ENCODE data around the gene UGT2B15.
"Not testable (repeated sequence)": the region's sequence is repeated elsewhere in the genome, so short reads cannot be mapped to it uniquely, and the experiment has no call there.

The UGT2B15 gene

DNA sequence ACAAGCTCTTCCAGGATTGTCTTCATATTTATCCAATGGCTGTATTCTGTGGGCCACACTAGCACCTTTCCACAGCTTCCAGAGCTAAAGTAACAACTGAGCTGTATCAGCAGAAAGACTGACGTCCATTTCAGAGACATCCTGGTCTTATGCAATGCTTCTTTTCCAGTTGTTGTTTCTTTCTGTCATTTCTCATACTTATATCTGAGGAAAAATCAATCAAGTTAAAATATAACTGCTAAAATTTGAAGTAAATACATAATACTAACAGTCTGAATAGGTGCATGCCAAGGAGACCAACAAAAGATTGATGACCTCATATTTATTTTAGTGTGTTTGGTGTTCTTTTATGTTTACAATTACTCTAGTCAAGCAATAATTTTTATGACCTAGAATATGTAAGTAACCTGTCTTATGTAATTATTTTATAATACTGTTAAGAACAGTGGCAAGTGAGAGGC, at the start of gene UGT2B15:
UGT2B15 (minus strand) TSS at position 174 of the 461 bp plus-strand sequence; CDS start at position 140, 34 bp downstream.
- not testable (repeated sequence) for H3K4me1 Mint-ChIP-seq; H3K36me3 Mint-ChIP-seq (ENCODE audit: insufficient read depth); H3K27ac Mint-ChIP-seq (ENCODE audit: low read depth); DNase-seq (ENCODE audit: low spot score in 2 of 2); ATAC-seq (replicated peaks; ENCODE audit: extremely low read depth, poor library complexity, severe bottlenecking); H3K27me3 Mint-ChIP-seq; H3K4me3 Mint-ChIP-seq
- H3K9me3 Mint-ChIP-seq, result peaks cover 11% of the 10 kb centered on the region

DNA sequence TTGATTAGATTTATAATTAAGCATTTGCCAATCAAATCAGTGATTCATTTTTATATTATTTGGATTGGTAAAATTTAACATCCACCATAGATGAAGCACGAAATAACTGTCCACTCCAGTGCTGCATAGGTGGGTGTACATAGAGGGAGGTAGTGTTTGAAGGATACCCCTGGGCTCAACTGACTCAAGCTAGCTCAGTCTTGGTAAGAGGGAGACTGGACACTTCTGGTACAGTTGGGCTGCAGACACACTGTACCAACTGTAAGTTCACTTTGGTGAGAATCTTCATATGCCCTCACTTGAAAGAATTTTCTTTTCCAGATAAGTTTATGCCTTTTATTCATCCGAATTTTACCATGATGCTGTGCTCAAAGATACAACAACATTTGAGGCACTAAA, 48.6 kb upstream of the UGT2B15 start:
- H3K9me3 Mint-ChIP-seq, result peaks cover 8% of the 10 kb centered on the region
- DNase-seq (ENCODE audit: low spot score in 2 of 2) (no peak), ATAC-seq (replicated peaks; ENCODE audit: extremely low read depth, poor library complexity, severe bottlenecking) (no peak)
- no peaks in the 10 kb centered on the region for H3K27me3 Mint-ChIP-seq
- no peaks in the 10 kb centered on the region for H3K4me1 Mint-ChIP-seq
- no peaks in the 10 kb centered on the region for H3K36me3 Mint-ChIP-seq (ENCODE audit: insufficient read depth)
- H3K4me3 Mint-ChIP-seq, result no peak overlapping the region
- H3K27ac Mint-ChIP-seq (ENCODE audit: low read depth), result no peak overlapping the region

DNA sequence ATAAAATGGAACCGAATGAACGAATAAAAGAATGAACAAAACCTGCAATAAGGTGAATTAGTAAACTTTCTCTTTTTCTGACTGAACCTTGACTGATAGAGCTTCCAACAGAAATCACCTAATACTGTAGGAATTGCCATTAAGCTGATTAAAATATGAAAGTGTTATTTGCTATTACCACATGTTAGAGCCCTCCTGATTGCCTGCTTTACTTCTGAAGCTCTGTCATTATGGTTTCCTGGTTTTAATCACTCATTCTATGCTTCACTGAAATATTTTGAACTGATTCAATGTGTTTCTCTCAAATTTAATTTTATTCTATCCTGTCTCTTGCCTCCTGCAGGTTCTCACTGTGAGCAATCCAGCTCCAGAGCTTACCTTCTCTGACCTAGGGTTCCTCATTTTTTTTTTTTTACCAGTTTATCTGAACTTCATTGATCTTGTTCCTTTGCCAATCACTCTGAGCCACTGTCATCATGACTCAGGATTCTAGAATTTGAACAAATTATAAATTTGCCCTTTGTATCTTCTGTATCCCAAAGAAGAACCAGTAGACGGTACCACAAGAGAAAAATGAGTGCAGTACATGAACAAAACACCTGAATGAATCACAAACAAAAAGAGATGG, 48.1 kb upstream of the UGT2B15 start:
- no peak for ATAC-seq (replicated peaks; ENCODE audit: extremely low read depth, poor library complexity, severe bottlenecking)
- H3K4me1 Mint-ChIP-seq, result no peaks in the 10 kb centered on the region
- no peaks in the 10 kb centered on the region for H3K36me3 Mint-ChIP-seq (ENCODE audit: insufficient read depth)
- H3K27me3 Mint-ChIP-seq, result no peaks in the 10 kb centered on the region
- DNase-seq (ENCODE audit: low spot score in 2 of 2), result no peak
- H3K27ac Mint-ChIP-seq (ENCODE audit: low read depth), result no peak overlapping the region
- peaks cover 8% of the 10 kb centered on the region for H3K9me3 Mint-ChIP-seq
- no peak overlapping the region for H3K4me3 Mint-ChIP-seq

DNA sequence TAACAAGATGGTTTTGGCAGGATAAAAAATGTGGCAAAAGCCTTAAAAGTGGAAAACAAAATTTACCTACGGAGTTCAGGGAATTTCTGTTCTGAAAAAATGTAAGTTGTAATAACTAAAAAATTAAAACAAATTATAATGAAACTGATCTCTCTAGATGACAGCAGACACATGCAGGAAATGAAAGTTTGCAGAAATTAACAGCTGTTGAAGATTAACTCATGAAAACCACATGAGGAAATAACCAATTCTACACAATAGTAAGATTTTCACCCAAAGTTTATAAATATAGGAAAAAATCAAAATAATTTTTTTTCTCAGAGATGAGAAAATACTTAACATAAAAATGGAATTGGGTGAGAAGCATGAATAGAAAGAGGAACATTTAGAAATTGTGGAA, 47.5 kb upstream of the UGT2B15 start:
- Mint-ChIP-seq H3K36me3 (ENCODE audit: insufficient read depth) (no peaks in the 10 kb centered on the region), H3K4me1 (no peaks in the 10 kb centered on the region), H3K4me3 (no peak overlapping the region), H3K27ac (ENCODE audit: low read depth) (no peak overlapping the region), H3K27me3 (no peaks in the 10 kb centered on the region), H3K9me3 (peaks cover 8% of the 10 kb centered on the region)
- DNase-seq (ENCODE audit: low spot score in 2 of 2), result no peak
- no peak for ATAC-seq (replicated peaks; ENCODE audit: extremely low read depth, poor library complexity, severe bottlenecking)

DNA sequence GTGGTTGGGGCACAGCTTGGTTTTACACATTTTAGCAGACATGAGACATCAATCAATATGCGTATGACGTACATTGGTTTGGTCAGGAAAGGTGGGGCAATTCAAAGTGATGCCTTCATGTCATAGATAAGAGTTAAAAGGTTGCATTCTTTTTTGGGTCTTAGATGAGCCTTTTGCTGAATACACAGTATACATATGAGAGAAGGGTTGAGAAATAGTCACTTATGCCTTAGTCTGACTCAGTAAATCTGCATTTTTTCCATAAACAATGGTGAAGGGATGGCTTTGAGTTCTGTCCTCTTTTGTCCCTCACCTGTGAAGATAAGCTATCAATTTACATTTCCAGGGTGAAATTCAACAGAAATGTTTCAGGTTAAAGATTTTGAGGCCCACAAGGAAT, 43.9 kb upstream of the UGT2B15 start:
- DNase-seq (ENCODE audit: low spot score in 2 of 2), result no peak

DNA sequence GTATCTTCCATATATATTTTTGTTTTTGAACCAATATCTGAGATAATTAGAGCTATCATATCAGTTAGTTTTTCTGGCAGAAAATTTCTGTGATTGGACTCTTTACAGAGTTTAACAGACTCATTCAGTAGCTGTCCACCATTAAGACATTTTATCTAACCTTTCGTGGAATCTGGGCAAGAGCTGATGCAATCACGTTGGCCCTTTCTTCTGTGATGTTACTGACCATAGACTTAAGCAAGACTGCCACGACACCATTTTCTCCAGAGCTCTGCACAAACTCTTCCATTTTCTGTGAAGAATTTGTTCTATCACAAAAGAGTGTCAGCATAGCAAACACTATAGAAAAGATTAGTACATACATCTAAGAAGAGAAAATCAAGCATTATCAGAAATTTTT, 41.8 kb upstream of the UGT2B15 start:
- H3K36me3 Mint-ChIP-seq (ENCODE audit: insufficient read depth), result no peaks in the 10 kb centered on the region
- no peak for ATAC-seq (replicated peaks; ENCODE audit: extremely low read depth, poor library complexity, severe bottlenecking)
- no peaks in the 10 kb centered on the region for H3K4me1 Mint-ChIP-seq
- no peak for DNase-seq (ENCODE audit: low spot score in 2 of 2)
- no peak overlapping the region for H3K27ac Mint-ChIP-seq (ENCODE audit: low read depth)
- H3K9me3 Mint-ChIP-seq, result no peaks in the 10 kb centered on the region
- no peak overlapping the region for H3K4me3 Mint-ChIP-seq
- no peaks in the 10 kb centered on the region for H3K27me3 Mint-ChIP-seq

More for the DNA sequence above, 43.9 kb upstream of the UGT2B15 start:
- no peak overlapping the region for H3K4me3 Mint-ChIP-seq
- ATAC-seq (replicated peaks; ENCODE audit: extremely low read depth, poor library complexity, severe bottlenecking), result no peak
- H3K27ac Mint-ChIP-seq (ENCODE audit: low read depth), result no peak overlapping the region
- H3K27me3 Mint-ChIP-seq, result no peaks in the 10 kb centered on the region
- no peaks in the 10 kb centered on the region for H3K9me3 Mint-ChIP-seq
- H3K4me1 Mint-ChIP-seq, result no peaks in the 10 kb centered on the region
- H3K36me3 Mint-ChIP-seq (ENCODE audit: insufficient read depth), result no peaks in the 10 kb centered on the region

DNA sequence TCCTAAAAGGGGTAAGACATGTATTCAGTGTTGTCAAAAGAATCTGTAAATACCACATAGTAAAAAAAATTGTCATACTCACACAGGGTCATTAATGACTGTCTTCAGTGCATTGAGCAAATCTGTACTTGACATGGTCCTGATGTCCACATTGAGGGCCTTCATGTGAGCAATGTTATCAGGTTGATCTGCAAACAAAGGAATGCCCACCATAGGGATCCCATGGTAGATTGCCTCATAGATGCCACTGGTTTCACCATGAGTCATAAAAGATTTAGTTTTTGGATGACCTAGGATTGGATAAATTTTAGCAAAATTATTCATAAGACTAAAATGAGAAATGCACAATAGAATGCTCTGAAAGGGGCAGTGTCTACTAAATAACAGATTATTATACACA, 38.1 kb upstream of the UGT2B15 start:
- DNase-seq (ENCODE audit: low spot score in 2 of 2) (no peak), ATAC-seq (replicated peaks; ENCODE audit: extremely low read depth, poor library complexity, severe bottlenecking) (no peak)
- Mint-ChIP-seq H3K9me3 (no peaks in the 10 kb centered on the region), H3K4me1 (no peaks in the 10 kb centered on the region), H3K36me3 (ENCODE audit: insufficient read depth) (no peaks in the 10 kb centered on the region), H3K4me3 (no peak overlapping the region), H3K27ac (ENCODE audit: low read depth) (no peak overlapping the region), H3K27me3 (no peaks in the 10 kb centered on the region)

DNA sequence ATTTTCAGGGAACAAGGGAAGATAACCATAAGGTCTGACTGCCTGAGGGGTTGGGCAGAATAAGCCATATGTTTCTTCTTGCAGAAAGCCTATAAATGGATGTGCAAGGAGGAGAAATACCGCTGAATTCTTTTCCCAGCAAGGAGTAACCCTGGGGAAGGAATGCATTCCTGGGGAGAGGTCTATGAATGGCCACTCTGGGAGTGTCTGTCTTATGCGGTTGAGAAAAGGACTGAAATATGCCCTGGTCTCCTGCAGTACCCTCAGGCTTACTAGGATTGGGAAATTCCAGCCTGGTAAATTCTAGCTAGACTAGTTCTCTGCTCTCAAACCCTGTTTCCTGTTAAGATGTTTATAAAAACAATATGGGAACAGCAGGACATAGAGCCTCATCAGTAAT, 32.7 kb upstream of the UGT2B15 start:
- ATAC-seq (replicated peaks; ENCODE audit: extremely low read depth, poor library complexity, severe bottlenecking); H3K9me3 Mint-ChIP-seq; DNase-seq (ENCODE audit: low spot score in 2 of 2); H3K4me1 Mint-ChIP-seq; H3K27me3 Mint-ChIP-seq; H3K4me3 Mint-ChIP-seq; H3K36me3 Mint-ChIP-seq (ENCODE audit: insufficient read depth); H3K27ac Mint-ChIP-seq (ENCODE audit: low read depth): not testable (repeated sequence)

DNA sequence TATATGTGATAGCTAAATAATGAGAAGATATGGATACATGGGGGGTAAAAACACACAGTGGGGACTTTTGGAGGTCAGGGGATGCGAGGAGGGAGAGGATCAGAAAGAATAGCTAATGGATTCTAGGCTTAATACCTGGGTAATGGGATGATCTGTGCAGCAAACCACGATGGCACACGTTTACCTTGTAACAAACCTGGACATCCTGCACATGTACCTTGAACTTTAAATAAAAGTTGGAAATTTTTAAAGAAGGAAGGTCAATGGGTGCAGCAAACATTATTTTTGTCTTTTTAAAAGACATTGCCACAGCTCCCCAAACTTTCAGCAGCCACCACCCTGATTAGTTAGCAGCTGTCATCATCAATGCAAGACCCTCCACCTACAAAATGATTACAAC, 29.7 kb upstream of the UGT2B15 start:
- Mint-ChIP-seq H3K9me3 (peaks cover 5% of the 10 kb centered on the region), H3K27ac (ENCODE audit: low read depth) (no peak overlapping the region), H3K27me3 (no peaks in the 10 kb centered on the region), H3K36me3 (ENCODE audit: insufficient read depth) (no peaks in the 10 kb centered on the region), H3K4me3 (no peak overlapping the region), H3K4me1 (no peaks in the 10 kb centered on the region)
- ATAC-seq (replicated peaks; ENCODE audit: extremely low read depth, poor library complexity, severe bottlenecking), result no peak
- no peak for DNase-seq (ENCODE audit: low spot score in 2 of 2)

DNA sequence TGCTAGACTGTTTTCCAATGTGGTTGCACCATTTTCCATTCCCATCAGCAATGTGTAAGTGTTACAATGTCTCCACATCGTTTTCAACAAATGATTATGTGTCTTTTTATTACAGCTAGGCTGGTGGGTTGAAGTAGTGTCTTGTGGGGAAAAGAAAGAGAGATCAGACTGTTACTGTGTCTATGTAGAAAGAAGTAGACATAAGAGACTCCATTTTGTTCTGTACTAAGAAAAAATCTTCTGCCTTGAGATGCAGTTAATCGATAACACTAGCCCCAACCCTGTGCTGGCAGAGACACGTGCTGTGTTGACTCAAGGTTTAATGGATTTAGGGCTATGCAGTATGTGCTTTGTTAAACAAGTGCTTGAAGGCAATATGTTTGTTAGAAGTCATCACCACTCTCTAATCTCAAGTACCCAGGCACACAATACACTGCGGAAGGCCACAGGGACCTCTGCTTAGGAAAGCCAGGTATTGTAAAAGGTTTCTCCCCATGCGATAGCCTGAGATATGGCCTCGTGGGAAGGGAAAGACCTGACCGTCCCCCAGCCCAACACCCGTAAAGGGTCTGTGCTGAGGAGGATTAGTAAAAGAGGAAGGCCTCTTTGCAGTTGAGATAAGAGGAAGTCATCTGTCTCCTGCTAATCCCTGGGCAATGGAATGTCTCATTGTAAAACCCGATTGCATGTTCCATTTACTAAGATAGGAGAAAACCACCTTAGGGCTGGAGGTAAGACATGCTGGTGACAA, 23.0 kb upstream of the UGT2B15 start:
- H3K4me3 Mint-ChIP-seq, result no peak overlapping the region
- DNase-seq (ENCODE audit: low spot score in 2 of 2), result no peak
- H3K36me3 Mint-ChIP-seq (ENCODE audit: insufficient read depth), result no peaks in the 10 kb centered on the region
- ATAC-seq (replicated peaks; ENCODE audit: extremely low read depth, poor library complexity, severe bottlenecking), result no peak
- no peaks in the 10 kb centered on the region for H3K27me3 Mint-ChIP-seq
- no peaks in the 10 kb centered on the region for H3K4me1 Mint-ChIP-seq
- no peak overlapping the region for H3K27ac Mint-ChIP-seq (ENCODE audit: low read depth)
- H3K9me3 Mint-ChIP-seq, result peaks cover 6% of the 10 kb centered on the region

DNA sequence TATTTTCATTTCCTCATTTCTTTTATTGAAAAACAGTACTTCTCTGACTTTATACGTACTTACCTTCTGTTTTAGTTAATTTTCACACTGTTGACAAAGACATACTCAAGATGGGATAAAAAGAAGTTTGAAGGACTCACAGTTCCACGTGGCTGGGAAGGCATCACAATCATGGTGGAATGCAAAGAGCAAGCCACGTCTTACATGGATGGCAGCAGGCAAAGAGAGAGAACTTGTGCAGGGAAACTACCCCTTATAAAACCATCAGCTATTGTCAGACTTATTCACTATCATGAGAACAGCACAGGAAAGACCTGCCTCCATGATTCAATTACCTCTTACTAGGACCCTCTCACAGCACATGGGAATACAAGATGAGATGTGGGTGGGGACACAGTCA, 20.7 kb upstream of the UGT2B15 start:
- H3K4me3 Mint-ChIP-seq, result no peak overlapping the region

DNA sequence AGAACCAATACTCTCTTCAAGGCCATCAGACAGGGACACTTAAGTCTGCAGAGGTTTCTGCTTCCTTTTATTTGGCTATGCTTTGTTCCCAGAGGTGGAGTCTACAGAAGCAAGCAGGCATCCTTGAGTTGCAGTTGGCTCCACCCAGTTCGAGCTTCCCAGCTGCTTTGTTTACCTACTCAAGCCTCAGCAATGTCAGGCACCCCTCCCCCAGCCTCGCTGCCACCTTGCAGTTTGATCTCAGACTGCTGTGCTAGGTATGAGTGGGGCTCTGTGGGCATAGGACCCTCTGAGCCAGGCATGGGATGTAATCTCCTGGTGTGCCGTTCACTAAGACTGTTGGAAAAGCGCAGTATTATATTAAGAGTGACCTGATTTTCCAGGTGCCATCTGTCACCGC, 12.6 kb upstream of the UGT2B15 start:
- no peak for DNase-seq (ENCODE audit: low spot score in 2 of 2)
- H3K4me3 Mint-ChIP-seq, result no peak overlapping the region
- no peak for ATAC-seq (replicated peaks; ENCODE audit: extremely low read depth, poor library complexity, severe bottlenecking)

More for the DNA sequence above, 20.7 kb upstream of the UGT2B15 start:
- DNase-seq (ENCODE audit: low spot score in 2 of 2), result no peak
- no peaks in the 10 kb centered on the region for H3K36me3 Mint-ChIP-seq (ENCODE audit: insufficient read depth)
- no peaks in the 10 kb centered on the region for H3K27me3 Mint-ChIP-seq
- peaks cover 10% of the 10 kb centered on the region for H3K9me3 Mint-ChIP-seq
- H3K4me1 Mint-ChIP-seq, result no peaks in the 10 kb centered on the region
- H3K27ac Mint-ChIP-seq (ENCODE audit: low read depth), result no peak overlapping the region
- ATAC-seq (replicated peaks; ENCODE audit: extremely low read depth, poor library complexity, severe bottlenecking), result no peak

DNA sequence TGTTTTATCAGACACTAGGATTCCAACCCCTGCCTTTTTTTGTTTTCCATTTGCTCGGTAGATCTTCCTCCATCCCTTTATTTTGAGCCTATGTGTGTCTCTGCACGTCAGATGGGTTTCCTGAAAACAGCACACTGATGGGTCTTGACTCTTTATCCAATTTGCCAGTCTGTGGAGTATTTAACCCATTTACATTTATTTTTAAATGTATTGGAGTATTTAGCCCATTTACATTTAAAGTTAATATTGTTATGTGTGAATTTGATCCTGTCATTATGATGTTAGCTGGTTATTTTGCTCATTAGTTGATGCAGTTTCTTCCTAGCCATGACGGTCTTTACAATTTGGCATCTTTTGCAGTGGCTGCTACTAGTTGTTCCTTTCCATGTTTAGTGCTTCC, 10.8 kb upstream of the UGT2B15 start:
- H3K4me1 Mint-ChIP-seq; H3K27me3 Mint-ChIP-seq; ATAC-seq (replicated peaks; ENCODE audit: extremely low read depth, poor library complexity, severe bottlenecking); H3K27ac Mint-ChIP-seq (ENCODE audit: low read depth); H3K36me3 Mint-ChIP-seq (ENCODE audit: insufficient read depth); DNase-seq (ENCODE audit: low spot score in 2 of 2); H3K4me3 Mint-ChIP-seq: not testable (repeated sequence)
- H3K9me3 Mint-ChIP-seq, result peaks cover 22% of the 10 kb centered on the region

More for the DNA sequence above, 12.6 kb upstream of the UGT2B15 start:
- no peaks in the 10 kb centered on the region for H3K36me3 Mint-ChIP-seq (ENCODE audit: insufficient read depth)
- no peaks in the 10 kb centered on the region for H3K4me1 Mint-ChIP-seq
- H3K9me3 Mint-ChIP-seq, result peaks cover 21% of the 10 kb centered on the region
- H3K27ac Mint-ChIP-seq (ENCODE audit: low read depth), result no peak overlapping the region
- no peaks in the 10 kb centered on the region for H3K27me3 Mint-ChIP-seq
